Activated T-cell treated with anti-CD3 and anti-CD28 coated beads for 1 hour (primary cell): ENCODE results near the gene TERT.
A peak's percentile ranks its signal among the peaks of the same experiment; 100 is the strongest.
"Not testable (repeated sequence)": the region's sequence is repeated elsewhere in the genome, so short reads cannot be mapped to it uniquely, and the experiment has no call there.

Source experiments
- DNase-seq: peaks from one replicate; pipeline ENCODE4 v3.0.0-alpha.2; 2020; ENCODE audit warnings: low read depth

The TERT gene

DNA sequence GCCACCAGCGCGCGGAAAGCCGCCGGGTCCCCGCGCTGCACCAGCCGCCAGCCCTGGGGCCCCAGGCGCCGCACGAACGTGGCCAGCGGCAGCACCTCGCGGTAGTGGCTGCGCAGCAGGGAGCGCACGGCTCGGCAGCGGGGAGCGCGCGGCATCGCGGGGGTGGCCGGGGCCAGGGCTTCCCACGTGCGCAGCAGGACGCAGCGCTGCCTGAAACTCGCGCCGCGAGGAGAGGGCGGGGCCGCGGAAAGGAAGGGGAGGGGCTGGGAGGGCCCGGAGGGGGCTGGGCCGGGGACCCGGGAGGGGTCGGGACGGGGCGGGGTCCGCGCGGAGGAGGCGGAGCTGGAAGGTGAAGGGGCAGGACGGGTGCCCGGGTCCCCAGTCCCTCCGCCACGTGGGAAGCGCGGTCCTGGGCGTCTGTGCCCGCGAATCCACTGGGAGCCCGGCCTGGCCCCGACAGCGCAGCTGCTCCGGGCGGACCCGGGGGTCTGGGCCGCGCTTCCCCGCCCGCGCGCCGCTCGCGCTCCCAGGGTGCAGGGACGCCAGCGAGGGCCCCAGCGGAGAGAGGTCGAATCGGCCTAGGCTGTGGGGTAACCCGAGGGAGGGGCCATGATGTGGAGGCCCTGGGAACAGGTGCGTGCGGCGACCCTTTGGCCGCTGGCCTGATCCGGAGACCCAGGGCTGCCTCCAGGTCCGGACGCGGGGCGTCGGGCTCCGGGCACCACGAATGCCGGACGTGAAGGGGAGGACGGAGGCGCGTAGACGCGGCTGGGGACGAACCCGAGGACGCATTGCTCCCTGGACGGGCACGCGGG is at the start of gene TERT:
Gene TERT (minus strand): TSS at position 234 of the 815 bp plus-strand sequence. CDS start 79 bp downstream, at position 155.
- DNase-seq: peak; percentile 69

DNA sequence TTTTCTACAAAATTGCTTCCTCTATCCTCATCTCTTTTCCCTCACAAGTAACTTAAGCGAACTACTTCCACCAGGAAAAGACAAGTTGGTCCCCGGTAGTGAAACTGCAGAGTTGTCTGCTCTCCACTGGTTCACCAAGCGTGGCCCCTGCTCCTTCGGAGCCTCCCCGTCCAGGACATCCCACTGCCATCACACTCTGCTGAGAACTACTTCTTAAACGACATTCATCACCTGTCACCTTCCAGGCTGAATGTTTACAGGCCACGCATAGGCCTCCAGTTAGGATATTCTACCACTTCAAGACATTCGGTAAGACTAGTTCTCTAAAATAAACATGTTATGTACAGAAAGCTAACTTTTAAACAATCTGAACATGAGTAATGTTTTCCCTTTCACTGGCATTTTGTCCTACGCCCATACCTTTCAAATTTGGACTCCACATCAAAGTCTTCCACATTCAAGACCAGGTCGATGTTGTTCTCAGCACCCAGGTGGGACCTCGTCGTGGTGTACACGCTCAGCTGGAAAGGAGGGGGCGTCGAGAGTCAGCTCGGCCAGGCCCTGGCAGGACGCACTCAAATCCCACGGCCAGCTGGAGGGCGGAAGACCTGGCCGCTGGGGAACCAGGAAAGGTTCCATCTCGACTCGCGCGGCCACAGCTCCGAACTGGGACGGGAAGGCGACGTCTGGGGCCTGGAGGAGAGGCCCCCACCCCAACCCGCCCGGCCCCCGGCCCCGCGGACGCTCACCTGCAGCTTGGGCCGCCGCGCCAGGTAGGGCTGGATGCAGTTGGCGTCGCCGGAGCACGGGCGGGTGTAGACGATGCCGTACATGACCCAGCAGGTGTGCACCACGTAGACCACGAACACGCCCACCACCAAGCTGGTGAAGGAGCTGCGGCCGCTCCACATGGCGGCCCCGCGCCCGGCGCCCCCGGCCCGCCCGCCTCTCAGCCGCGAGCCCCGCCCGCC is 49.3 kb upstream of the TERT start:
- no peak for DNase-seq

DNA sequence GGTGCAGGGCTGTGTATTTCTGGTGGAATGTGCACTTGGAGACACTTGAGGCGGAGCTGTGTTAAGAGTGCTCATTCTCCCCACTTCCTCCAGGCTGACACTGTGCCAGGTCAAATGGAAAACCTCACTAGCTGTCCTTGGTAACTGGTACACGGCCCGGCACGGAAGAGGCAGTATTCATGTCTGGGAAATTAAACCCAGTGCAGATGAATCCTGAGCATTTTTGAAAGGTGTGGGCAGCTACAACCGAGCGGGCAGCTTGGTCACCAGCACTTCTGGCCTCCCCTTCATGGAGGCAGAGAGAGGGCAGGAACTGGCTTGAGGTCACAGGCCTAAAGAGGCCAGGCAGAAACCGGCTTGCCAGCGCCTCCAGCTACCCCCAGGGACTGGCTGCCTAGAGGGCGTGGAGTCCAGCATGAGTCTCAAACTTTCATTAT is 48.5 kb upstream of the TERT start:
- DNase-seq: no peak

DNA sequence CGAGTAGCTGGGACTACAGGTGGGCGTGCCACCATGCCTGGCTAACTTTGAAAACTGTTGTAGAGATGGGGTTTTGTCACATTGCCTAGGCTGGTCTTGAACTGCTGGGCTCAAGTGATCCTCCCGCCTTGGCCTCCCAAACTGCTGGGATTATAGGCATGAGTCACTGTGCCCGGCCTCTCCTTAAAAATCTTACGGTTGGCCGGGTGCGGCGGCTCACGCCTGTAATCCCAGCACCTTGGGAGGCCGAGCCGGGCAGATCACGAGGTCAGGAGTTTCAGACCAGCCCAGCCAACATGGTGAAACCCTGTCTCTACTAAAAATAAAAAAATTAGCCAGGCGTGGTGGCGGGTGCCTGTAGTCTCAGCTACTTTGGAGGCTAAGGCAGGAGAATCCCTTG is 47.8 kb upstream of the TERT start:
- not testable (repeated sequence) for DNase-seq

DNA sequence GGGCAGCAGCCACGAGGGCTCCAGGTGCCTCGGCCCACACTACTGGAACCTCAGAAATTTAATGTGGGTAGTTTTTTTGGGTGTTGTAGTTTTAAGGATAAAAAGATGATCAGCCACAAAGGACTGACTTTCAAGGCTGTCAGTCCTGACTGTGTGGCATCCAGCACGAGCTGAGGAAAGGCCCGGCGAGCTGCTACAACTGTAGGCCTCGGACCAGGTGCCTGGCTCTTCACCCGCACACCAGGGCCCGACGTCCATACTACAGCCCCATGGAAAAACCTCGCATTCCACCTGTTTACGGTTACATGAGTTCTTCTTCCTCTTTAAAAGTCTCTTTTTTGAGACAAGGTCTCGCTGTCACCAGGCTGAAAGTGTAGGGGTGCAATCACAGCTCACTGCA is 47.4 kb upstream of the TERT start:
- DNase-seq: no peak

DNA sequence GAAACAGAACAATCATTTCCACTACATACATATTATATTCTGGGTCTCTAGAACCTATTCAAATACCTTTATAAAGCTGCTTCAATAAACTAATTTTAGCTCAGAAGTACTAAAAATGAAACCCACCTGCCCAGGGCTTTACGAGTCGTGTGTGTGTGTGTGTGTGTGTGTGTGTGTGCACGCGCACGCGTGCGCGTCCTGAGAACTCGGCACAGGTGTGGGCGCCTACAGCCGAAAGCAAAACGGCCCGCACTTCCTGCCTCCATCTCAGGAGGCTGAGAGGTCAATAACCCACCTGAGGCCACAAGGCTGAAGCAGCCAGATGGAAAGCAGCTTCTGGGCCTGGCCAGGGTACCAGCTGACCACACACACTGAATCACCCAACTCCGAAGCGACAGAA is 47.0 kb upstream of the TERT start:
- DNase-seq: no peak

DNA sequence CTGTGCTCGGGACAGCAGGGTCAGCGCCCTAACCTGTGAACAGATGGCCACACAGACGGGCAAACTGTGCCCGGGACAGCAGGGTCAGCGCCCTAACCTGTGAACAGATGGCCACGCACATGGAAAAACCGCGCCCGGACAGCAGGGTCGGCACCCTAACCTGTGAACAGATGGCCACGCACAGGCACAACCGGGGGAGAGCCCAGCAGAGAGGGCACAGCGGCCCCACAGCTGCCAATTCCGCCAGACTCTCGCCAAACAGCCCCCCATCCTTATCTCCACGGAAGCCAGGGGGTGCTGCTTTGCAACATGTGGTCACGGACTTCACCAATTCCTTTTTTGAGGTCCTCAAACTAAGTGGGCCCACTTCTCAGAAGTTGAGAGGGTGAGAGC is 44.9 kb upstream of the TERT start:
- DNase-seq: not testable (repeated sequence)

DNA sequence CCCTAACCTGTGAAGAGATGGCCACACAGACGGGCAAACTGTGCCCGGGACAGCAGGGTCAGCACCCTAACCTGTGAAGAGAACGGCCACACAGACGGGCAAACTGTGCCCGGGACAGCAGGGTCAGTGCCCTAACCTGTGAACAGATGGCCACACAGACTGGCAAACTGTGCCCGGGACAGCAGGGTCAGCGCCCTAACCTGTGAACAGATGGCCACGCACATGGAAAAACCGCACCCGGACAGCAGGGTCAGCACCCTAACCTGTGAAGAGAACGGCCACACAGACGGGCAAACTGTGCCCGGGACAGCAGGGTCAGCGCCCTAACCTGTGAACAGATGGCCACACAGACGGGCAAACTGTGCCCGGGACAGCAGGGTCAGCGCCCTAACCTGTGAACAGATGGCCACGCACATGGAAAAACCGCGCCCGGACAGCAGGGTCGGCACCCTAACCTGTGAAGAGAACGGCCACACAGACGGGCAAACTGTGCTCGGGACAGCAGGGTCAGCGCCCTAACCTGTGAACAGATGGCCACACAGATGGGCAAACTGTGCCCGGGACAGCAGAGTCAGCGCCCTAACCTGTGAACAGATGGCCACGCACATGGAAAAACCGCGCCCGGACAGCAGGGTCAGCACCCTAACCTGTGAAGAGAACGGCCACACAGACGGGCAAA is 44.4 kb upstream of the TERT start:
- DNase-seq: not testable (repeated sequence)

DNA sequence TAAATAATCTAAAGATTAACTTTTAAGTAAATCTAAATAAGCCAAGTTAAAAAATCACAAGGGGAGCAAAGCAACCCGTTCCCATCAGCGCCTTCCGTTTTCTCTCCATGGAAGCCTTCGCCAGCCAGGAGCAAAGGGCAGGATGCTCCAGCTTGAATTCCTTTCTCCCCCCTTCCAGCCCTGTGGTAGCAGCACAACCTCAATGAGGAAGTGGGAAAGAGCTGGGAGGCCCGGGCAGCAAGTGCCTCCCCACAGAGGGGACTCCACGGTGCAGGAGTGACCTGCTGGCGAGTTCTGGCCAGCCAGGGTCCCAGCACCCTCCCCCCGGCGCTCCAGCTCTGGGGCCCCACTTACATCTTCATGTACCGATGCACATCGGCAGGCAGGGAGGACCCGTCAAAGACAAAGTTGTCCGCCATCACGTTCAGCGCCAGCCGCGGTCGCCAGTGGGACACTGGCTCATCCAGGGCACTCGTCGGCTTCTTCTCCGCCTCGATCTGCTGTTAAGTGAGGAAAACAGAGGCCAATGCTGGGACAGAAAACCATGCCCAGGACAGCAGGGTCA is 43.7 kb upstream of the TERT start:
- DNase-seq: no peak

DNA sequence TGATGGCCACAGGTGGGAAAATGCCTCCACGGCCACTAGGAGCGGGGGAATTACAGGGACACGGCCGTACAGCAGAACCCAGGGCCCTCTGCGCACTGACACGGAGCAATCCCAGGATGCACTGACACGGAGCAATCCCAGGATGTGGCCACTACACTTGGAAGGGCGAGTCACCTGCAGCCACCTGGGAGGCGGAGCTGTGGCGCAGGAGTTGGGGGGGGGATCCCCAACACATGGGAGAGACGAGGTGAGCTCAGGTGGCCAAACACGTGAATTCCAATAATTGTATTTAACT is 43.3 kb upstream of the TERT start:
- no peak for DNase-seq

DNA sequence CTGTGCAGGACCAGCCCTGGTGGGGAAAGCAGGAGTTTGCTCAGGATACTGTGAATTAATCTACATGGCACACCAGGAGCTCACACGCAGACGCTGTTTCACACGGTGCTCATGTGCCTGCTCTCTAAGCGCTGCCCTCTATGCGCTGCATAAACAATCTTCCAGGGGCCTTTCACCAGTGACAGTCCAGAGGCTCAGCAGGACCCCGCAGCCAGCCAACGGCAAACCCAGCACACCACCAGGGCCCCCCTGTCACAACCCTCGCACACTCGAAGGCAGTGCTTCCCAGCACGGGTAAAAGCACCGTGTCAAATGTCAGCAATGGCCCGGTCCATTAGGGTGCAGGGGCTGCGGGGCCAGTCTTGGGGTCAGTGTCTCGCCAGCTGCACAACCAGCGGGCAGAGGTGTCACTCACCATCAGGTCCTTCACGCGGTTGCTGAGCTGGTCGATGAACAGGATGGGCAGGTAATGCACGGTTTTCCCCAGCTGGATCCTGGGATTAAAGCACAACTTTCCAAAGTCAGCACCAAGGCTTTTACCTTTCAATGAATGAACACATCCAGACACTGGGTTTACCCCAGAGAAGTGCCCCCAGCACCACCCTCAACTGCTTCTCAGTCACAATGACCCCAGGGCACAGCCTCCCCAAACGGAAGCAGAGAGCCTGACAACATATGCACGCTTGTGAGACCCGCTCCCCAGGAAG is 42.8 kb upstream of the TERT start:
- DNase-seq: no peak

DNA sequence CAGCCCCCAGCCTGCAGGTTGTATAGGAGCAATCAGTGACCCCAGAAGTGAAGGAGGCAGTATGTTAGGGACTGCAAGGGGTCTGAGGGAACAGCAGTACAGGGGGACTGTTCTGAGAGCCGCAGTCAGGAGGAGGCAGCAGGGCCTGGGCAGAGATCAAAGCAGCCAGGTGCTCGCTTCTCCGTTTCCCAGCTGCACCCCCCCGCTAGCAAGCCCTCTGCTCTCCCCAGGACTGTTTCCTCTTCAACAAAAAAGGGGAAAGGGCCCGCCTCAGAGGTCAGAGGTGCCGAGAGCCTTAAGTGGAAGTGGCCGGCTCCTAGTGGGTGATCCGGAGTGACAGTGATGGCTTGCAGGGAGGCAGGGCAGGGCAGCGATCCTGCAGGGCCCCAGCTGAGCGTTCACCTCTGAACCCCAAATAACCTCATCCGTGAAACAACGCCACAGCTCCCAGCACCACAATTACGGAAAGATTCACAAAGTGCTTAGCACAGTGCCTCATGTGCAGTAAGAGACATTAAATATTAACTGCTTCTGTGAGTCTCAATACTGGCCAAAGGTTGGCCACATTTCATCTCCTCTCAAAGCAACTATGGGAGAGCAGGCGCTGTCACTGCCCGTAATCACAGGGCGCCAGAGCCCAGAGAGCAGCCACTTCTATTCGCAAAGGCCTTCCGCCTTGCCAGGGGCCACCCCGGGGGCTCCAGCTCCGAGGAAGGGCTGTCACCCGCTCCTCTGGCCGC is 42.1 kb upstream of the TERT start:
- no peak for DNase-seq

DNA sequence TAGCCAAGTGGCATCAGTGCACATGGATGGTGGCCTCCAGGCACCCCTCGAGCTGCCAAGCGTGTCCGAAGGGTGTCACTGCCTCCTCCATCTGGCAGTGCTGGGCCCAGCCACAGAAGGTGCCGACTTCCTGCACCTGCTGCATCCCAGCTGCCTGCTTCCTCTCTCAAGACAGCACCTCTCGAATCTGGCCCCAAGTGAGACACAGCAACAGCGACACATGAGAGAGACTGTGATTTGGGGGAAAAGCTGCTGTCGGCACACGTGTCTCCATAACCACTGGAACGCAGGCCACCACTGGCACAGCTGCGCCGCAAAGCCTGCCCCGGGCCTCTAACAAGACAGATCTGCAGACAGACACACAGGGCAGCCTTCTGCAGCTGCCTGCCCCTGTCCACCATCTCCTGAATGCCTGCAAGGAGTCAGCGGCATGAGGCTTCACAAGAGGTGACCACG is 41.3 kb upstream of the TERT start:
- no peak for DNase-seq

DNA sequence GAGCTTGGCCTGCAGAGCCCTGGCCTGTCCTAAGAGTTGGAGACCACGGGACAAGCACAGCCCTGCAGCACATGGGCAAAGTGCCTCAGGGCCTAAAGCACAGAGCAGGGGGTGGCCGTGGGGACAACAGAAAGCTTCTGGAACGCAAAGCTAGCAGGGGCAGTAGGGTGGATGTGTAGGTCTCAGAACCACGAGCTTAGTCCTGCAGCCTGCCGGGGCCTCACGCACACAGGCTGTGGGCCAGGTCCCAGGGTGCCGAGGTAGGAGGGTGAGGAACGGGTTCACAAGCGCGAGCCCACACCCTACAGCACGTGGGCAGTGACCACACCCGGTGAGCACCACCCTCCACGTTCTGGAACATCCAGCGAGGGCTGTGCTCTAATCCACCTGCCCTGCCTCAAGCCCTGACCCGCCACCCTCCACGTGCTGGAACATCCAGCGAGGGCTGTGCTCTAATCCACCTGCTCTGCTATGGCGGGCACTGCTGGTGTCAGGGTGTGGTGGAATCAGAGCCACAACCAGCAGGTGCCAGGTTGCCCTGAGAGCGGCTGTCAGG is 40.8 kb upstream of the TERT start:
- DNase-seq: no peak

DNA sequence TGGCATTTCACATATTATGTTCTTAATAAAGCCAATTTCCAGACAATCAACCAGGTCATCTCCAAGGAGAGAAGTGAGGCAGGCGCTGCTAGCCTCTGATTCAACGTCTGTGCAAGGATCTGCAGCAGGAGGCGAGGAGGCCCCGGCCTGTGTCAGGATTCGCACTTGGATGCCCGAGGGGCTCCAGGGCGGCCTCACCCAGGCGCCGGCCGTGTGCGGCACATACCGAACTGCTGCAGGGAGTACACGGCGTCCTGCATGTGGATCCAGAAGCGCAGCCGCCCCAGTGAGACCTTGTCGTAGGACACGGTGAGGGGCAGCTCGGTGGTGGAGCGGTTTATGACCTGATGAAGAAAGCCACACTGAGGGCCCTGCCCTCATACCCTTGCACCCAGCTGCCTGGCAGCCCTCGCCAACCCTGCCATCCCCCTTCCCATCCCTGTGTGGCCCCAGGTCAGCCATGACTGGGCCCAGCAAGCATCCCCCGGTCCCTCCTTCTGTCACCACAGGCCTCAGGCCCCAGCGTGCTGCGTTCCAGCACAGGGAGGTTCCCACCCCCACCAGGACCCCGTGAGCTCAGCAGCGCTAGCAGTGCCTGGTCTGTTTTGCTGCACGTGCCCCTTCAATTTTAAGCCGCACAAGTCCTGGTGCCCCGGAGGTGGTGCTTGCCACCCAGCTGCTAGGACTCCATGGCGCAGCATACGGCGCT is 40.1 kb upstream of the TERT start:
- no peak for DNase-seq

DNA sequence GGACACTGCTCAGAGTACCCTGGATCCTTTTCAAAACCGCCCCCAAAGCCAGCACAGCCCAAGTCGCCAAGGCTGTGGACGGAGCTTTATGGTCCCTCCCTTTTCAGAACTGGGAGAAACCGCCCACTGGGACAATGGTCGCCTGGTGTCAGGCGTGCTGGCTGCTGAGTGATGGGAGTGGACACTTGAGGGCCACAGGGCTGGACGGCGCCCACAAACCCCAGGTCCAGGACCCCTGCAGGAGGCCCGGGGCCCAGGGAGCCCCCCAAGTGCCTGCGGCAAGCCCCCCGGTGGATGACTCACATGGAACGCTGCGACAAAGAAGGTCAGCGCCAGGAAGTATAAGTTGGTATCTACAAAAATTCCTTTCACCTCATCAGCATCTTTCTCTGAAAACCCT is 39.1 kb upstream of the TERT start:
- DNase-seq: no peak

DNA sequence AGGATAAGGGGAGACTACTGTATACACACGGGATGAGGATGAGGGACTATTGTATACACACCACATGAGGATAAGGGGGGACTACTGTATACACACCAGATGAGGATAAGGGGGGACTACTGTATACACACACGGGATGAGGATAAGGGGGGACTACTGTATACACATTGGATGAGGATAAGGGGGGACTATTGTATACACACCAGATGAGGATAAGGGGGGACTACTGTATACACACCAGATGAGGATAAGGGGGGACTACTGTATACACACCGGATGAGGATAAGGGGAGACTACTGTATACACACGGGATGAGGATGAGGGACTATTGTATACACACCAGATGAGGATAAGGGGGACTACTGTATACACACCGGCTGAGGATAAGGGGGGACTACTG is 38.4 kb upstream of the TERT start:
- not testable (repeated sequence) for DNase-seq

DNA sequence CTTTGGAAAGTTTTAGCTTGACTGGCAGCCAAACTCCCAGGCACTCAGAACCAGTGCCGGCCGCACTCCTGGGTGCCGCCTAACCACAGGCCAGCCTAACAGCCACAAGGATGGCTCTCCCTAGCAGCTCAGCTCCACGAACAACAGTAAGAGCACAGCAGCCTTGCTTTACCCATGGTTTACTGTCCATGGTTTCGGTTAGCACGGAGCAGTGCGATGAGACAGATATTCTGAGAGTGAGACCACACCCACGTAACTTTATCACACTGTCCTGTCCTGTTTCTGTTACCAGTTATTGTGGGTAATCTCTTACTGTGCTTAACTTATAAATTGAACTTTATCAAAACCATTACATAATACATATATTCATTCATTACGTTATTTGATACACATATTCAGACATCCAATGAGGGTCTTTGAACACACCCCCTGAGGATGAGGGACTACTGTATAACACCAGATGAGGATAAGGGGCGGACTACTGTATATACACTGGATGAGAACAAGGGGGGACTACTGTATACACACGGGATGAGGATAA is 37.7 kb upstream of the TERT start:
- DNase-seq: no peak

DNA sequence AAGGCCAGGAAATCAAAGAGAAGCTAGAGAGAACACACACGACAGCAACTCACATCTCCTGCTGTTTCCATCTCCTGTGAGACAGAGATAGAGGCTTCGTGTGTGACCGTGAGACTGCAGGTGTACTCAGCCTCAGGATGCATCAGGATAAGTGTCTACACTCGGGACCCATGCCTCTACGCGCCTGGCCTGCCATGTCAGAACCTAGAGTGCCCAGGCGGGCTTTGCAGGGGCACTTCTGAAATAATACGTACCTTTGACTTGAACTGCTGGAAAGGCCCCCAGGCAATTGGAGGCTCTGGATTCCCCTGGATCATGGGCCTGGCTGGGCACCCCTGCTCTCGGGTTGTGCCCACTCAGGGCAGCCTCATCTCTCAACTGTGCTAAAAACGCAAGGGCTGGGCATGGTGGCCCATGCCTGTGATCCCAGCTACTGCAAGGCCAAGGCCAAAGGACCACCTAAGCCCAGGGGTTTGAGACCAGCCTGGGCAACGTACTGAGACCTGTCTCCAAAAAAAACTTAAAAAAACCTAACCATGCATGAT is 37.1 kb upstream of the TERT start:
- no peak for DNase-seq
